Endothelial cell (in vitro differentiated cells): Measurements from ENCODE around the gene COPG1. TPM values are rescaled to one million over a fixed set of nuclear protein-coding genes. Genes with fewer than 3 reads are reported as not detected.
"Not testable (repeated sequence)": the region's sequence is repeated elsewhere in the genome, so short reads cannot be mapped to it uniquely, and the experiment has no call there.

Experiments
- DNase-seq: peaks from one replicate; pipeline ENCODE4 v3.0.0; 2021; ENCODE audit warnings: low spot score
- H3K27ac Mint-ChIP-seq: one replicate; pipeline ENCODE4 v1.8.0; 2021; ENCODE audit warnings: mixed read lengths, inconsistent platforms; ENCODE audit not compliant: unreplicated experiment
- H3K27me3 Mint-ChIP-seq: one replicate; pipeline ENCODE4 v1.8.0; 2021; ENCODE audit warnings: mild to moderate bottlenecking, moderate library complexity, mixed read lengths, inconsistent platforms; ENCODE audit not compliant: unreplicated experiment
- H3K36me3 Mint-ChIP-seq: one replicate; pipeline ENCODE4 v1.8.0; 2021; ENCODE audit warnings: mild to moderate bottlenecking, low read depth, mixed read lengths, inconsistent platforms; ENCODE audit not compliant: unreplicated experiment
- H3K4me1 Mint-ChIP-seq: one replicate; pipeline ENCODE4 v1.8.0; 2021; ENCODE audit warnings: mild to moderate bottlenecking, mixed read lengths, inconsistent platforms; ENCODE audit not compliant: unreplicated experiment
- H3K4me3 Mint-ChIP-seq: one replicate; pipeline ENCODE4 v1.8.0; 2021; ENCODE audit warnings: mild to moderate bottlenecking, mixed read lengths, inconsistent platforms; ENCODE audit not compliant: unreplicated experiment
- H3K9me3 Mint-ChIP-seq: one replicate; pipeline ENCODE4 v1.8.0; 2021; ENCODE audit warnings: mixed read lengths, inconsistent platforms; ENCODE audit not compliant: unreplicated experiment
- CTCF ChIP-seq: fragments of 200-600 bp; sonication (generic); IDR thresholded peaks from one replicate; pipeline ENCODE4 v1.5.0; 2021; ENCODE audit warnings: antibody characterized with exemption; ENCODE audit not compliant: unreplicated experiment
- total RNA-seq: library from RNA; stranded (reverse); fragmentation: NEBNext Ultra II Directional; extraction: Animal tissue kit (Norgen Biotek cat#: 25700); gene quantifications from one replicate; pipeline ENCODE4 v1.2.1, GENCODE V29; 2021; ENCODE audit not compliant: unreplicated experiment

COPG1 gene
- total RNA-seq, 1 donor from 2014 or later, result 149 TPM

GRCh38 chr3:129240436-129240835, 9.0 kb upstream of the COPG1 start:
- no peak overlapping the region for H3K4me3 Mint-ChIP-seq

DNA sequence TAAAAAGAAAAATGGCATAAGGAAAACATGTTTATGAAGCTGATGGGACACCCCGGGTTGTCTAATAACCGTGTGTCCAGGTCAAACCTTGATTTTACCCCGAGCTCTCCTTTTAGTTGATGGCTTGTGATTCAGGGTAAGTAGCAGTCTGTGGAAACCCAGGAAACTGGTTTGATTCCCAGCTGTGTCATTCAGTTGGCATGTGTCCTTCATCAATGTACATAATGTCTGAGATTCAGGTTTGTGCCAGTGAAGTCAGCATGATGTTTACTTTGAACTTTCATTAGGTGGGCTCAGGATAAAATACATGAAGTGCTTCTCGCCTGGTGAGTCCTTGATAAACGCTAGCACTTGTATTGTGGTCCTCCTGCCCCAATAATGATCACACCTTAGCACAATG, 4.3 kb upstream of the COPG1 start:
- Mint-ChIP-seq H3K36me3 (peaks cover 3% of the 10 kb centered on the region), H3K27ac (no peak overlapping the region), H3K27me3 (peaks cover 7% of the 10 kb centered on the region), H3K9me3 (no peaks in the 10 kb centered on the region), H3K4me1 (peaks cover 20% of the 10 kb centered on the region), H3K4me3 (no peak overlapping the region)
- DNase-seq, result no peak
- TF ChIP-seq CTCF, result no peak

More at GRCh38 chr3:129240436-129240835, 9.0 kb upstream of the COPG1 start:
- TF ChIP-seq CTCF, result no peak
- Mint-ChIP-seq H3K27ac (no peak overlapping the region), H3K36me3 (no peaks in the 10 kb centered on the region), H3K4me1 (peaks cover 5% of the 10 kb centered on the region), H3K9me3 (no peaks in the 10 kb centered on the region), H3K27me3 (no peaks in the 10 kb centered on the region)
- DNase-seq, result no peak

DNA sequence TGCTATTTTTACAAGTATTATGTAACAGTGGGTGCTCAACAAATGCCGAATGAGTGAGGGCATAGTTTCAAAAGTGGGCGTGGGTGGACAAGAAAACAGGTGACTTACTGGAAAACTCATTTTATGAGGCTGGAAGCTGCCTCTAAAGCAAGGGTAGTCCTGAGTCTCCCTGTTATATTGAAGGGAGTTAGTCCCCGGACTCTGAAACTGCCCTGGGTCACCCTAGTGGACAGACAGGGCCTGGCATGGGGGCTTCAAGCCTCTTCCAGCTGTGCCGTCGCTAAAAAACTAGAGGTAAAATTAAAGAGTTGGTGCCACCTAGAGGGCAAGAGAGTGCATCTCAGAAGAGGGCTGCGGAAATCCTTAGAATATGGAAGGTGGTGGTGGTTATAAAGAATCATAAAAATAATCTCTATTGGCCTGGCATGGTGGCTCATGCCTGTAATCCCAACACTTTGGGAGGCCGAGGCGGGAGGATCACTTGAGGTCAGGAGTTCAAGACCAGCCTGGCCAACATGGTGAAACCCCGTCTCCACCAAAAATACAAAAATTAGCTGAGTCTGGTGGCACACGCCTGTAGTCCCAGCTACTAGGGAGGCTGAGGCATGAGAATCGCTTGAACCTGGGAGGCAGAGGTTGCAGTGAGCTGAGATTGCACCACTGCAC, 3.6 kb upstream of the COPG1 start:
- H3K4me3 Mint-ChIP-seq, H3K36me3 Mint-ChIP-seq, H3K27me3 Mint-ChIP-seq, H3K9me3 Mint-ChIP-seq: not testable (repeated sequence)
- peaks cover 25% of the 10 kb centered on the region for H3K4me1 Mint-ChIP-seq
- TF ChIP-seq CTCF, result peak; percentile 93
- peak overlapping the region; percentile 42 for H3K27ac Mint-ChIP-seq
- peak; percentile 84 for DNase-seq

DNA sequence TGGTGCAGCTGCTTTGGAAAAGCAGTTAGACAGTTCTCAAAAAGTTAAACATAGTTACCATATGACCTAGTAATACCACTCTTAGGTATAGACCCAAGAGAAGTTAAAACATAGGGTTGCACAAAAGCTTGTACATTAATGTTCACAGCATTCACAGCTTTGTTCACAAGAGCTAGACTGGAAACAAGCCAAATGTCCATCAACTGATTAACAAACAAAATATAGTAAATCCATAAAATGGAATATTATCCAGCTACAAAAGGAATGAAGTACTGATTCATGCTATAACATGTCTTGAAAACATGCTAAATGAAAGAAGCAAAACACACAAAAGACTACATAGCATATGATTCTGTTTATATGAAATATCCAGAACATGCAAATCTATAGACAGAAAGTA, 2.8 kb upstream of the COPG1 start:
- DNase-seq, result no peak
- TF ChIP-seq CTCF, result no peak
- peaks cover 7% of the 10 kb centered on the region for H3K27me3 Mint-ChIP-seq
- H3K9me3 Mint-ChIP-seq, result no peaks in the 10 kb centered on the region
- H3K36me3 Mint-ChIP-seq, result peaks cover 8% of the 10 kb centered on the region
- H3K4me1 Mint-ChIP-seq, result peaks cover 25% of the 10 kb centered on the region
- H3K4me3 Mint-ChIP-seq, result no peak overlapping the region
- H3K27ac Mint-ChIP-seq, result no peak overlapping the region

DNA sequence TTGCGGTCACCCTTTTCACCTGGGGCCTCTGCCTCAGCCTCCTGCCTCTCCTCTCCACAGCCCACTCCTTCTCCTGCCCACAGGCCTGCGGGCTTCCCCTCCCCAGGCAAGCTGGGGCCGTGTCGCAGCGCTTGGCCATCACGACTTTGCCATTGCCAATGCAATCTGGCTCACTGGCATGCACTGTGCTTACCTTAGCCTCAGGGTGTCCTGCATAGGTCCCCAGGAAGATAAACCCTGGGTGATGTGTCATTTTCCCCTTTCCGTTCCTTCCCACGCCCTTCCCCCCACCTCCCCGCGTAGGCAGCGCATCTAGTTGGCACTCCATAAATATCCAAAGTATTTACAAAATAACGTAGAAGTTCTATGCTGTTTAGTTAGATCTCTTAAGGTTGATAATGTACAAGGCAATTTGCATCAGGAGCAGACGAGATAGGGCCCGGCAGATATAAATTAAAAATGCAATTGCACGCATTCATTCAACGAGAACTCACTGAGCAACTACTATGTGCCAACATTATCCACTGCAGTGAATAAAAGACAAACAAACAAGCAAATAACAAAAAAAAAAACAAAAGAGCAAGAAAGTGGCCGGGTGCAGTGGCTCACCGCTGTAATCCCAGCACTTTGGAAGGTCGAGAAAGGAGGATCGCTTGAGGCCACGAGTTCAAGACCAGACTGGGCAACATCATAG, 973 bp upstream of the COPG1 start:
- Mint-ChIP-seq H3K27me3 (peaks cover 7% of the 10 kb centered on the region), H3K4me1 (peaks cover 25% of the 10 kb centered on the region), H3K27ac (peak overlapping the region; percentile 89), H3K4me3 (peak overlapping the region; percentile 98), H3K9me3 (no peaks in the 10 kb centered on the region), H3K36me3 (peaks cover 14% of the 10 kb centered on the region)
- DNase-seq, result no peak
- no peak for TF ChIP-seq CTCF
